PC-3 (cell line): ENCODE data around the gene CHST3. TPM values are rescaled to one million over a fixed set of nuclear protein-coding genes. Genes with fewer than 3 reads are reported as not detected.

Experiments
- ATAC-seq: fragments of 200-7000 bp; cut with Tn5 transposase; 2 replicates; pipeline ENCODE4 v1.9.1; 2020; ENCODE audit warnings: mild to moderate bottlenecking, moderate library complexity
- BruUV-seq: library from RNA; stranded (reverse); fragments of 400-500 nt; replicated peaks from 2 replicates; lab custom pipeline; 2021; lab: Mats Ljungman, UMichigan
- CTCF ChIA-PET: fragments of 300-600 bp; sonication (Branson Sonifier 250); formaldehyde crosslinking; loops from one replicate; lab custom pipeline; 2022; ENCODE audit warnings: antibody characterized with exemption; lab: Charles Lee
- POLR2A ChIA-PET: fragments of 300-600 bp; sonication (Branson Sonifier 250); formaldehyde crosslinking; loops from one replicate; lab custom pipeline; 2022; ENCODE audit warnings: antibody characterized with exemption; ENCODE audit not compliant: unreplicated experiment; lab: Charles Lee
- DNase-seq: peaks from one replicate; pipeline ENCODE4 v3.0.0-alpha.2; 2015
- H2AFZ ChIP-seq: fragments of 300-600 bp; sonication (generic); 2 replicates; pipeline ENCODE4 v1.6.0; 2016; ENCODE audit warnings: antibody characterized with exemption, low read length
- H3F3A ChIP-seq: fragments of 300-600 bp; sonication (generic); one replicate; pipeline ENCODE4 v1.6.0; 2017; ENCODE audit warnings: antibody characterized with exemption, low read length, control low read depth, mild to moderate bottlenecking; ENCODE audit not compliant: unreplicated experiment
- H3K27ac ChIP-seq: fragments of 300-600 bp; sonication (generic); 2 replicates; pipeline ENCODE4 v1.5.1; 2016; ENCODE audit warnings: mild to moderate bottlenecking, low read length
- H3K27me3 ChIP-seq: fragments of 300-600 bp; sonication (generic); 2 replicates; pipeline ENCODE4 v1.6.1; 2016; ENCODE audit warnings: low read length, mixed read lengths
- H3K36me3 ChIP-seq: fragments of 300-600 bp; sonication (generic); 2 replicates; pipeline ENCODE4 v1.6.1; 2016; ENCODE audit warnings: low read depth, mixed run types, low read length, mixed read lengths
- H3K4me1 ChIP-seq: fragments of 300-600 bp; sonication (generic); 2 replicates; pipeline ENCODE4 v1.5.1; 2016; ENCODE audit warnings: low read length; ENCODE audit not compliant: insufficient read depth
- H3K4me2 ChIP-seq: fragments of 300-600 bp; sonication (generic); 2 replicates; pipeline ENCODE4 v1.6.0; 2016; ENCODE audit warnings: low read length
- H3K4me3 ChIP-seq: fragments of 300-600 bp; sonication (generic); 2 replicates; pipeline ENCODE4 v1.5.1; 2016; ENCODE audit warnings: mild to moderate bottlenecking, low read length, mixed read lengths
- H3K79me2 ChIP-seq: fragments of 300-600 bp; sonication (generic); 2 replicates; pipeline ENCODE4 v1.6.1; 2017; ENCODE audit warnings: low read length, mixed read lengths
- H3K9ac ChIP-seq: fragments of 300-600 bp; sonication (generic); 2 replicates; pipeline ENCODE4 v1.6.0; 2016; ENCODE audit warnings: mild to moderate bottlenecking, low read length
- H3K9me2 ChIP-seq: fragments of 300-600 bp; sonication (generic); replicated peaks from 2 replicates; pipeline ENCODE4 v1.6.1; 2016; ENCODE audit warnings: mixed run types, low read length, mixed read lengths
- H3K9me3 ChIP-seq: fragments of 300-600 bp; sonication (generic); 2 replicates; pipeline ENCODE4 v1.6.1; 2016; ENCODE audit warnings: low read length, mixed read lengths
- H4K20me1 ChIP-seq: fragments of 300-600 bp; sonication (generic); 2 replicates; pipeline ENCODE4 v1.6.1; 2016; ENCODE audit warnings: low read length, mixed read lengths
- EZH2 ChIP-seq: fragments of 300-600 bp; sonication (generic); IDR thresholded peaks from one replicate; pipeline ENCODE4 v1.6.1; 2017; ENCODE audit warnings: antibody characterized with exemption, mild to moderate bottlenecking, low read length; ENCODE audit not compliant: unreplicated experiment
- EZH2phosphoT487 ChIP-seq: fragments of 300-600 bp; sonication (generic); IDR thresholded peaks from 2 replicates; pipeline ENCODE4 v1.6.1; 2018; ENCODE audit warnings: mild to moderate bottlenecking, antibody characterized with exemption, low read length, borderline replicate concordance
- intact Hi-C: fragments of 100-400 bp; cut with micrococcal nuclease; formaldehyde crosslinking; loops from 2 replicates; pipeline ENCODE4 v1.9.0; 2023
- total RNA-seq: library from RNA; depleted of rRNA; stranded (reverse); fragments of >200 nt; gene quantifications from 2 replicates; pipeline ENCODE4 v1.2.3, GENCODE V29; 2014
- TF ChIP-seq, protein P1 (sequence below): fragments of 300-600 bp; sonication (generic); conservative IDR thresholded peaks from 2 replicates; pipeline ENCODE4 v1.5.1; 2017; ENCODE audit warnings: antibody characterized with exemption, low read depth, mild to moderate bottlenecking, low read length

Gene CHST3
- total RNA-seq, 1 experiment from 2014 or later, result 12.7 TPM

DNA sequence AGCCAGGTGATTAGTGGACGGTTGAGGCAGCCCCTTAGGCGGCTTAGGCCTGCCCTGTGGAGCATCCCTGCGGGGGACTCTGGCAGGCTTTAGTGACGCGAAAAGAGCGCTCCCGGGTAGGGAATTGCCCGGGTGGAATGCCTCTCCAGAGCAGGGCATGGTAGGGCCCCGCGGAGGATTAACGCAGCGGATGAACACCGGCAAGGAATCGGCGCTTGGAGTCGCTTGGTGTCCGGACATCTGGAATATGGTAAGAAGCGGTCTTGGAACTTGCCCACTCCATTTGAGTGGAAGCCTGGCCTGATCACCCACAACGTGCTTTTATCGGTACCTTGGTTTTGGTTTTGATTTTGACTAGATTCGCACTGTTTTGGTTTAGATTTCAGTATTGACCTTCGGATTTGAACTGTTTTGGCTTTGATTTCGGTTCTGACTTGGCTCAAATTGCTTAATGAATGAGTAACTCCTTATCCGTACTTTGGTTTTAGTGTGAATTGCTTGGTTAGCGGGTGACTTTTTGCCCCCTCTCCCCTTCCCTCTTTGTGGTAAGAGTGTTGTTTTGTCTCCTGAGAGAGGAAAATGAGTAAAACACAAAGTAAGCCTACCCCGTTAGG, 24.2 kb upstream of the CHST3 start:
- ATAC-seq (no peak), DNase-seq (no peak)
- H3K27ac ChIP-seq, result no peak overlapping the region
- POLR2A ChIA-PET, result no interaction called here
- peaks cover 5% of the 10 kb centered on the region; the same call in 1 of the 2 replicates for H3K4me1 ChIP-seq
- intact Hi-C loops, result no loop called here
- H3K4me2 ChIP-seq, result no peak overlapping the region
- no peak overlapping the region for H3K9ac ChIP-seq
- no peaks in the 10 kb centered on the region for H3K27me3 ChIP-seq
- CTCF ChIA-PET, result no interaction called here
- TF ChIP-seq EZH2phosphoT487 (no peak), EZH2 (no peak)
- TF ChIP-seq, protein P1, sequence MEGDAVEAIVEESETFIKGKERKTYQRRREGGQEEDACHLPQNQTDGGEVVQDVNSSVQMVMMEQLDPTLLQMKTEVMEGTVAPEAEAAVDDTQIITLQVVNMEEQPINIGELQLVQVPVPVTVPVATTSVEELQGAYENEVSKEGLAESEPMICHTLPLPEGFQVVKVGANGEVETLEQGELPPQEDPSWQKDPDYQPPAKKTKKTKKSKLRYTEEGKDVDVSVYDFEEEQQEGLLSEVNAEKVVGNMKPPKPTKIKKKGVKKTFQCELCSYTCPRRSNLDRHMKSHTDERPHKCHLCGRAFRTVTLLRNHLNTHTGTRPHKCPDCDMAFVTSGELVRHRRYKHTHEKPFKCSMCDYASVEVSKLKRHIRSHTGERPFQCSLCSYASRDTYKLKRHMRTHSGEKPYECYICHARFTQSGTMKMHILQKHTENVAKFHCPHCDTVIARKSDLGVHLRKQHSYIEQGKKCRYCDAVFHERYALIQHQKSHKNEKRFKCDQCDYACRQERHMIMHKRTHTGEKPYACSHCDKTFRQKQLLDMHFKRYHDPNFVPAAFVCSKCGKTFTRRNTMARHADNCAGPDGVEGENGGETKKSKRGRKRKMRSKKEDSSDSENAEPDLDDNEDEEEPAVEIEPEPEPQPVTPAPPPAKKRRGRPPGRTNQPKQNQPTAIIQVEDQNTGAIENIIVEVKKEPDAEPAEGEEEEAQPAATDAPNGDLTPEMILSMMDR, result no peak
- H3F3A ChIP-seq, result no peaks in the 10 kb centered on the region
- no peaks in the 10 kb centered on the region for H3K9me3 ChIP-seq
- no TSS peak for BruUV-seq
- no peaks in the 10 kb centered on the region for H3K36me3 ChIP-seq
- H3K9me2 ChIP-seq, result no peaks in the 10 kb centered on the region
- H4K20me1 ChIP-seq, result no peaks in the 10 kb centered on the region
- no peaks in the 10 kb centered on the region for H3K79me2 ChIP-seq
- H2AFZ ChIP-seq, result no peak overlapping the region
- H3K4me3 ChIP-seq, result no peak overlapping the region

- H3K9ac ChIP-seq, result no peak overlapping the region
- POLR2A ChIA-PET, result no interaction called here
- no TSS peak for BruUV-seq
- H3K27me3 ChIP-seq, result no peaks in the 10 kb centered on the region
- DNase-seq (no peak), ATAC-seq (no peak)
- no peaks in the 10 kb centered on the region for H3K79me2 ChIP-seq
- no peaks in the 10 kb centered on the region for H3K9me2 ChIP-seq
- no peaks in the 10 kb centered on the region for H3F3A ChIP-seq
- H3K36me3 ChIP-seq, result no peaks in the 10 kb centered on the region
- peaks cover 5% of the 10 kb centered on the region; the same call in 1 of the 2 replicates for H3K4me1 ChIP-seq
- no peak for TF ChIP-seq EZH2phosphoT487
- TF ChIP-seq, protein P1, result no peak
- no peak for TF ChIP-seq EZH2
- CTCF ChIA-PET, result no interaction called here
- H3K4me3 ChIP-seq, result no peak overlapping the region
- H3K27ac ChIP-seq, result no peak overlapping the region
- H4K20me1 ChIP-seq, result no peaks in the 10 kb centered on the region
- H3K9me3 ChIP-seq, result 0 out of 2 replicates have a peak, but pooled peaks cover 4% of the 10 kb centered on the region
- H3K4me2 ChIP-seq, result no peak overlapping the region
- intact Hi-C loops, result no loop called here
- H2AFZ ChIP-seq, result no peak overlapping the region
Observed at GRCh38 chr10:71940752-71941151, 23.4 kb upstream of the CHST3 start.

GRCh38 chr10:71941318-71941717, 22.9 kb upstream of the CHST3 start:
- H3K27ac ChIP-seq, result no peak overlapping the region
- ATAC-seq, result no peak
- intact Hi-C loops, result no loop called here
- H3K4me1 ChIP-seq, result peaks cover 5% of the 10 kb centered on the region; the same call in 1 of the 2 replicates
- H3K4me3 ChIP-seq, result no peak overlapping the region
- ChIA-PET POLR2A (no interaction called here), CTCF (no interaction called here)
- TF ChIP-seq EZH2phosphoT487 (no peak), EZH2 (no peak)
- TF ChIP-seq, protein P1, result no peak
- no peak for DNase-seq
- no peaks in the 10 kb centered on the region for H3F3A ChIP-seq
- H3K9me2 ChIP-seq, result no peaks in the 10 kb centered on the region
- 0 out of 2 replicates have a peak, but pooled peaks cover 4% of the 10 kb centered on the region for H3K9me3 ChIP-seq
- no peaks in the 10 kb centered on the region for H3K79me2 ChIP-seq
- no peak overlapping the region for H3K9ac ChIP-seq
- H4K20me1 ChIP-seq, result no peaks in the 10 kb centered on the region
- no peaks in the 10 kb centered on the region for H3K27me3 ChIP-seq
- H2AFZ ChIP-seq, result no peak overlapping the region
- H3K36me3 ChIP-seq, result no peaks in the 10 kb centered on the region
- no peak overlapping the region for H3K4me2 ChIP-seq
- no TSS peak for BruUV-seq
